ENCODE results near the gene DSCAML1. TPM values are rescaled to one million over a fixed set of nuclear protein-coding genes. Genes with fewer than 3 reads are reported as not detected.

Gene DSCAML1
- total and polyA plus RNA-seq, 3 donors from 2014 or later: 1.6 to 6.1 (median 3.0) TPM

DNA sequence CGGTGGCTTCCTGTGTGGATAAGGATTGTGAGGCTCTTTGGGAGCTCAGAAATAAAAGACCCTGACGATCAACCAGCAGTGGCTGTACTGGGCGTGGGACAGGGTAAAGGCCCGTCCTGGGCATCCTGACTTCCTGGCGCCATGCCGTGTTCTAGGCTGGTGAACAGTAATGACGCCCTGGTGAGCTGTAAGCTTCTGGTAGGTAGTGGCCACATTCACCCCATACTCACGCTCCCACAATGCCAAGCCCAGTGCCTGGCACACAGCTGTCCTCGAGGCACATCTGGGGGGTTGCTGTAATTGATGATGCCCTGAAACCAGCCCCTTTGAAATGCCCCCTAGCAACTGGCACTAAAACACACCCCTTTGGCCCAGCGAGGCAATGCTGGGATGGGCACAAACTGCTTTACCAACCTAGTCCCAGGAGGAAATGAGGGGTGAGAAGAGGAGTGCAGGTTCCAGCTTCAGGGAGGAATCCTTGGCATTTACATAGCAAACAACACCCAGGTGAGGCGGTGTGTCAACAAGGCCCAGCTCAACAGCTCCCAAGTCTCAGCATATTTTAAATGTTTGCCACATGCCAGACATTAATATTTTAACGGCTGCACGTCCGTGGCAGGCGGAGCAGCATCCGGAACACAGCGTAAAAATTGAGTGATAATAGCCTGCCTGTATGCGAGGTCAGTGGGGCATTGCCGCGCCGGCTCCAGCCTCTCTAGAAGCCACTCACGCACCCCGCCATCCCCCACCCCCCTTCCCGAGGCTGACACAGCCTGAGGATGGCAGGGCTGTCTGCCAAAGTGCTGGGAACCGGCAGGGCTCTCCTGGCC is 79.3 kb downstream of the DSCAML1 start:
- H3K4me1 ChIP-seq: no peaks in the 10 kb centered on the region
- H3K9me3 ChIP-seq: no peaks in the 10 kb centered on the region
- intact Hi-C loops (cut with DNase I; ENCODE audit: low total_unique reads): no loop called here
- no peak for DNase-seq
- TF ChIP-seq, protein P1, sequence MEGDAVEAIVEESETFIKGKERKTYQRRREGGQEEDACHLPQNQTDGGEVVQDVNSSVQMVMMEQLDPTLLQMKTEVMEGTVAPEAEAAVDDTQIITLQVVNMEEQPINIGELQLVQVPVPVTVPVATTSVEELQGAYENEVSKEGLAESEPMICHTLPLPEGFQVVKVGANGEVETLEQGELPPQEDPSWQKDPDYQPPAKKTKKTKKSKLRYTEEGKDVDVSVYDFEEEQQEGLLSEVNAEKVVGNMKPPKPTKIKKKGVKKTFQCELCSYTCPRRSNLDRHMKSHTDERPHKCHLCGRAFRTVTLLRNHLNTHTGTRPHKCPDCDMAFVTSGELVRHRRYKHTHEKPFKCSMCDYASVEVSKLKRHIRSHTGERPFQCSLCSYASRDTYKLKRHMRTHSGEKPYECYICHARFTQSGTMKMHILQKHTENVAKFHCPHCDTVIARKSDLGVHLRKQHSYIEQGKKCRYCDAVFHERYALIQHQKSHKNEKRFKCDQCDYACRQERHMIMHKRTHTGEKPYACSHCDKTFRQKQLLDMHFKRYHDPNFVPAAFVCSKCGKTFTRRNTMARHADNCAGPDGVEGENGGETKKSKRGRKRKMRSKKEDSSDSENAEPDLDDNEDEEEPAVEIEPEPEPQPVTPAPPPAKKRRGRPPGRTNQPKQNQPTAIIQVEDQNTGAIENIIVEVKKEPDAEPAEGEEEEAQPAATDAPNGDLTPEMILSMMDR (IDR thresholded peaks at IDR 0.05): no peak
- no peak for TF ChIP-seq POLR2A (IDR thresholded peaks at IDR 0.05)
- 80 to 87% methylated on average over 16 to 25 of the region's 25 CpGs for WGBS, 2 donors
- no peak overlapping the region for H3K4me3 ChIP-seq
- H3K36me3 ChIP-seq (ENCODE audit: low read depth, missing control alignments): no peaks in the 10 kb centered on the region
- H3K27ac ChIP-seq: no peak overlapping the region
- no peaks in the 10 kb centered on the region for H3K27me3 ChIP-seq

DNA sequence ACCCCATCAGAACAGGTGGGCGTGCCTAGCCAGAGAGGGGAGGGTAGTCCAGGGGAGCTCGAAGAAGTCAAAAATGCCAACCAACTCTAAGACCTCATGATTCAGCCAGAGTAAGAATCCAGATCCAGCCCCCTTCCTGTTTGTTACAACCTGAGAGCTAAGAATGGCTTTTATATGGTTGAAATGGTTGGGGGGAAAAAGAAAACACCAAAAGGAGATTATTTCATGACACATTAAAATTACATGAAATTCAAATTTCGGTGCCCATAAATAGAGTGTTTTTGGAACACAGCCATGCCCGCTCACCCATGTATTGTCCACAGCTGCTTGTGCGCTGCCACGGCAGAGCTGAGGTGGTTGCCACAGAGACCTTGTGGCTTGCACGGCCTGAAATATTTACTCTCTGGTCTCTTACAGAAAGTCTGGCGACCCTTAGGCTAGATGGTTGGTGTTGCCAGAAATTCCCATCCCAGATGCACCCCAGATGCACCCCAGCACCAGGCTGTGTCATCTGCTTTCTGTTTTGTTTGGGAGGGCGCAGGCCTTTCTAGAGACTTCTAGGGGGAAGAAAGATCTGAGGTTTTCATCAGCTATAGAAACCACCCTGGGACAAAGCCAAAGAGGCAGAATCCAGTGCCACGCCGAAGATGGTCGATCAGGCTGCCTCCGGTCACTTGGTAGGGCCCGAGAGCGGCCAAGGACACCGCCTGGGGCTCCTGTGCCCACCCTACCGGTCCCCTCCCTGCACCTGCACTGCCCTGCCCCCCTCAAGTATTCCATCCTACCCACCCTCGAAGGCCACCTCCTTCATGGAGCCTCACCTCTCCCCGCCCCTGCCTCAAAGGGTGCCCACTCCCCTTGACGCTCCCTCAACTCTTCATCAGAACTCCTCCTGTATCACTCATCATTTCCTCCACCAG is 80.2 kb downstream of the DSCAML1 start:
- H3K27me3 ChIP-seq: no peaks in the 10 kb centered on the region
- DNase-seq: no peak
- no peaks in the 10 kb centered on the region for H3K9me3 ChIP-seq
- H3K27ac ChIP-seq: no peak overlapping the region
- 90 to 95% methylated on average over 17 to 20 of the region's 20 CpGs for WGBS, 2 donors
- intact Hi-C loops (cut with DNase I; ENCODE audit: low total_unique reads): no loop called here
- H3K4me1 ChIP-seq: no peaks in the 10 kb centered on the region
- no peaks in the 10 kb centered on the region for H3K36me3 ChIP-seq (ENCODE audit: low read depth, missing control alignments)
- no peak overlapping the region for H3K4me3 ChIP-seq
- TF ChIP-seq, protein P1 (IDR thresholded peaks at IDR 0.05): no peak
- no peak for TF ChIP-seq POLR2A (IDR thresholded peaks at IDR 0.05)

DNA sequence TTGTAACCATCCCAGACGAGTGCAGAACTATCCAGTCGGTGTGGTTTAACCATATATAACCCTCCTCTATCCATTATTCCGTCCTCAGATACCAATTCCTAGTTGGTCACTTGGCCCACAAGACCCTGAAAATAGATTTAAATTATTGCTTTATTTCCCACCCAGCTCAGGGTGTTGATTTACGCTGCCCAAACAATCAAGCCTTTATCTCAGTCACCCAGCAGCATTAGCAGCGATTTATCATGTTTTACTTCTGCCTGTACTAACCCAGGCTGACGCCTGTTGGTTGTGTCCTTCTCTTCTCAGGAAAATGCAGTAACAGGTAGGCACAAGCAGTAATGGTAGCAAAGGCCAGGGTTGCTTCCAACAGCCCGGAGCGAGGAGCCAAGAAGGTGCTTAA is 81.2 kb downstream of the DSCAML1 start:
- DNase-seq: no peak
- no peaks in the 10 kb centered on the region for H3K36me3 ChIP-seq (ENCODE audit: low read depth, missing control alignments)
- no peaks in the 10 kb centered on the region for H3K4me1 ChIP-seq
- WGBS, 2 donors: 73 to 81% methylated on average over 8 of the region's 8 CpGs
- no peak for TF ChIP-seq POLR2A (IDR thresholded peaks at IDR 0.05)
- TF ChIP-seq, protein P1 (IDR thresholded peaks at IDR 0.05): no peak
- H3K27ac ChIP-seq: no peak overlapping the region
- intact Hi-C loops (cut with DNase I; ENCODE audit: low total_unique reads): no loop called here
- no peaks in the 10 kb centered on the region for H3K27me3 ChIP-seq
- no peaks in the 10 kb centered on the region for H3K9me3 ChIP-seq
- no peak overlapping the region for H3K4me3 ChIP-seq

DNA sequence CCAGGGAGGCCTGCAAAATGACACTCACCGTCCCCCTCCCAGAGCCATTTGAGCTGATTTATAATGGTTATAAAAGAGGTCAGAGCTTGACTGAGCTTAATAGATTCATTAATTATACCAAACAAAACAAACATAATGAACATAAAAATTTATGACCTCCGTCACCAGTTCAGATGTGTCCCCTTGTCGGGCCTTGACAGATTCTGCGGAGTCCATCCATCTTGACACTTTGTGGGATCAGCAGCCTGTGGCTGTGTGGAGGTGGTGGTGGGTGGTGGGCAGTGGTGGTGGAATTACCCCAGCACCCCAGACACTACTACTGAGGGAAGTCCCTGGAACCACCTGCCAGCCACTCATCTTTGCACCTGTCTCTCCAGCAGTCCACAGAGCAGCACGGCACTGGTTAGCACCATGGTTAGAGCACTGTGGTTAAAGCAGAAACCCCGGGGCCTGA is 83.5 kb downstream of the DSCAML1 start:
- no peak overlapping the region for H3K27ac ChIP-seq
- intact Hi-C loops (cut with DNase I; ENCODE audit: low total_unique reads): no loop called here
- no peaks in the 10 kb centered on the region for H3K4me1 ChIP-seq
- no peaks in the 10 kb centered on the region for H3K9me3 ChIP-seq
- no peak overlapping the region for H3K4me3 ChIP-seq
- no peaks in the 10 kb centered on the region for H3K36me3 ChIP-seq (ENCODE audit: low read depth, missing control alignments)
- WGBS, 2 donors: 84 to 93% methylated on average over 6 of the region's 6 CpGs
- no peak for TF ChIP-seq POLR2A (IDR thresholded peaks at IDR 0.05)
- TF ChIP-seq, protein P1 (IDR thresholded peaks at IDR 0.05): no peak
- no peak for DNase-seq
- no peaks in the 10 kb centered on the region for H3K27me3 ChIP-seq

Data from testis (tissue), 3 donors.